SK-N-SH (cell line): Measurements from ENCODE around the gene TCHHL1. TPM values are rescaled to one million over a fixed set of nuclear protein-coding genes. Genes with fewer than 3 reads are reported as not detected.

Source experiments
- CTCF ChIA-PET: fragments of 300-600, 350-600 bp; formaldehyde crosslinking; extraction: SDS; loops from one replicate; lab custom pipeline; 2021; lab: Yijun Ruan, JAX
- POLR2A ChIA-PET: fragments of 350-600 bp; sonication (Branson Sonifier 250); formaldehyde crosslinking; extraction: SDS; loops from one replicate; lab custom pipeline; 2020; ENCODE audit warnings: antibody characterized with exemption, inconsistent platforms; lab: Yijun Ruan, JAX
- DNase-seq: peaks from one replicate; pipeline ENCODE4 v3.0.0; 2012
- H2AFZ ChIP-seq: fragments of 200-600 bp; sonication (generic); 2 replicates; pipeline ENCODE4 v1.8.1; 2016; ENCODE audit warnings: antibody characterized with exemption, mild to moderate bottlenecking, low read depth
- H3F3A ChIP-seq: fragments of 200-600 bp; sonication (generic); replicated peaks from 2 replicates; pipeline ENCODE3; 2016; ENCODE audit warnings: antibody characterized with exemption, mild to moderate bottlenecking; ENCODE audit not compliant: insufficient read depth
- H3K27ac ChIP-seq, 2 experiments: fragments of 200-500 bp in 1 of 2; fragments of 200-600 bp in 1 of 2; sonication (Bioruptor generic) in 1 of 2; sonication (generic), shearing (Covaris generic) in 1 of 2; 2 replicates each; pipeline versions ENCODE4 v1.5.1 to v1.6.1; 2014 to 2016; ENCODE audit warnings: low read depth in 2 of 2, inconsistent platforms in 1 of 2, low read length in 1 of 2, mild to moderate bottlenecking in 1 of 2, mixed read lengths in 1 of 2
- H3K27me3 ChIP-seq: fragments of 200-600 bp; sonication (generic), shearing (Covaris generic); 2 replicates; pipeline ENCODE4 v1.6.1; 2016; ENCODE audit warnings: mixed run types; ENCODE audit not compliant: insufficient read depth
- H3K36me3 ChIP-seq, 2 experiments: fragments of 200-500 bp in 1 of 2; fragments of 200-600 bp in 1 of 2; sonication (Bioruptor generic) in 1 of 2; sonication (generic) in 1 of 2; replicated peaks in 1 of 2; 2 replicates each; pipeline versions ENCODE3 to v1.5.1; 2014 to 2016; ENCODE audit warnings: low read length in 1 of 2, mild to moderate bottlenecking in 1 of 2; ENCODE audit not compliant: insufficient read depth in 2 of 2, control insufficient read depth in 1 of 2
- H3K4me1 ChIP-seq, 2 experiments: fragments of 200-500 bp in 1 of 2; fragments of 200-600 bp in 1 of 2; sonication (Bioruptor generic) in 1 of 2; sonication (generic), shearing (Covaris generic) in 1 of 2; 2 replicates each; pipeline versions ENCODE4 v1.5.1 to v1.6.1; 2014 to 2016; ENCODE audit warnings: low read depth in 1 of 2, low read length in 1 of 2, mixed run types in 1 of 2; ENCODE audit not compliant: insufficient read depth in 2 of 2, control insufficient read depth in 1 of 2
- H3K4me2 ChIP-seq: fragments of 200-600 bp; sonication (generic), shearing (Covaris generic); 2 replicates; pipeline ENCODE4 v1.6.1; 2017; ENCODE audit warnings: mixed run types
- H3K4me3 ChIP-seq, 2 experiments: fragments of 200-500 bp in 1 of 2; fragments of 200-600 bp in 1 of 2; sonication (Bioruptor generic) in 1 of 2; sonication (generic), shearing (Covaris generic) in 1 of 2; 2 replicates each; pipeline versions ENCODE4 v1.5.1 to v1.8.1; 2014 to 2016; ENCODE audit warnings: low read depth in 2 of 2, inconsistent platforms in 1 of 2, low read length in 1 of 2, mild to moderate bottlenecking in 1 of 2, mixed read lengths in 1 of 2, moderate library complexity in 1 of 2
- H3K79me2 ChIP-seq: fragments of 200-600 bp; sonication (generic); 2 replicates; pipeline ENCODE4 v1.8.1; 2017; ENCODE audit warnings: mild to moderate bottlenecking; ENCODE audit not compliant: insufficient read depth
- H3K9ac ChIP-seq: fragments of 200-600 bp; sonication (generic); 2 replicates; pipeline ENCODE4 v1.6.1; 2017; ENCODE audit warnings: mixed run types
- H3K9me2 ChIP-seq: fragments of 200-600 bp; sonication (generic); 2 replicates; pipeline ENCODE4 v1.6.1; 2017; ENCODE audit warnings: mixed run types
- H3K9me3 ChIP-seq: fragments of 200-600 bp; sonication (generic); 2 replicates; pipeline ENCODE4 v1.6.1; 2017; ENCODE audit warnings: mixed run types, mild to moderate bottlenecking, moderate library complexity
- H4K20me1 ChIP-seq: fragments of 200-600 bp; sonication (generic); 2 replicates; pipeline ENCODE4 v1.6.1; 2017; ENCODE audit warnings: mild to moderate bottlenecking, mixed run types; ENCODE audit not compliant: insufficient read depth
- CHD2 ChIP-seq: fragments of 150-350 bp; IDR thresholded peaks from 2 replicates; pipeline ENCODE4 v1.6.1; 2018; ENCODE audit warnings: low read length; ENCODE audit not compliant: partially characterized antibody
- CTCF ChIP-seq: fragments of 200-600 bp; sonication (generic); IDR thresholded peaks from 2 replicates; pipeline ENCODE4 v1.6.1; 2017; ENCODE audit warnings: antibody characterized with exemption, mild to moderate bottlenecking, moderate library complexity
- ELF1 ChIP-seq: IDR thresholded peaks from 2 replicates; pipeline ENCODE4 v1.4.0; 2012
- EP300 ChIP-seq, 2 experiments: IDR thresholded peaks; 2 replicates each; pipeline versions ENCODE4 v1.4.0 to v1.6.1; 2012; ENCODE audit warnings: borderline replicate concordance in 1 of 2, low read depth in 1 of 2, low read length in 1 of 2
- GATA2 ChIP-seq: sonication (generic); formaldehyde crosslinking; IDR thresholded peaks from 2 replicates; pipeline ENCODE4 v1.5.0; 2020; ENCODE audit warnings: mild to moderate bottlenecking, missing genetic modification reagents
- JUND ChIP-seq: IDR thresholded peaks from 2 replicates; pipeline ENCODE4 v1.4.0; 2012
- MEF2A ChIP-seq: IDR thresholded peaks from 2 replicates; pipeline ENCODE4 v1.4.0; 2012; ENCODE audit warnings: low read depth, borderline replicate concordance
- NFIC ChIP-seq: IDR thresholded peaks from 2 replicates; pipeline ENCODE4 v1.4.0; 2012; ENCODE audit warnings: borderline replicate concordance
- NRF1 ChIP-seq: IDR thresholded peaks from 2 replicates; pipeline ENCODE4 v1.6.1; 2012; ENCODE audit warnings: low read depth, mild to moderate bottlenecking, low read length
- POLR2AphosphoS5 ChIP-seq: IDR thresholded peaks from 2 replicates; pipeline ENCODE4 v1.6.1; 2012; ENCODE audit warnings: low read depth, low read length
- RXRA ChIP-seq: IDR thresholded peaks from 2 replicates; pipeline ENCODE4 v1.4.0; 2012; ENCODE audit warnings: low read depth, mild to moderate bottlenecking, borderline replicate concordance
- TCF12 ChIP-seq: IDR thresholded peaks from 2 replicates; pipeline ENCODE4 v1.4.0; 2012
- TEAD4 ChIP-seq: IDR thresholded peaks from 2 replicates; pipeline ENCODE4 v1.4.0; 2012; ENCODE audit warnings: mild to moderate bottlenecking, borderline replicate concordance; ENCODE audit not compliant: insufficient read depth
- USF1 ChIP-seq: IDR thresholded peaks from 2 replicates; pipeline ENCODE4 v1.4.0; 2012; ENCODE audit warnings: low read depth, borderline replicate concordance
- USF2 ChIP-seq: fragments of 150-350 bp; IDR thresholded peaks from 2 replicates; pipeline ENCODE4 v1.6.1; 2017; ENCODE audit warnings: antibody characterized with exemption, low read length, low read depth, borderline replicate concordance
- WGBS: methylation state at CpG from one replicate; pipeline ENCODE4 v1.1.6; 2017; ENCODE audit warnings: low lambda C conversion rate; 5-methylcytosine and 5-hydroxymethylcytosine counted together
- polyA plus RNA-seq, 3 experiments: library from polyadenylated mRNA; depleted of rRNA; stranded (reverse); fragments of >200 nt; gene quantifications; 2 replicates each; pipeline ENCODE4 v1.2.3, GENCODE V29; 2012

Gene TCHHL1
- polyA plus RNA-seq, 1 of the 3 experiments (the other 2 are of a cell fraction): not detected

- Histone ChIP-seq H3K4me1 (peaks cover 0 to 12% of the 10 kb centered on the region in 2 experiments; a peak in 1 of 4 replicates), H3K9me3 (no peaks in the 10 kb centered on the region), H4K20me1 (no peaks in the 10 kb centered on the region), H2AFZ (no peak overlapping the region), H3K9ac (no peak overlapping the region), H3K4me2 (peak overlapping the region; percentile 95), H3K27me3 (peaks cover 88% of the 10 kb centered on the region), H3K27ac (no peak overlapping the region), H3K79me2 (no peaks in the 10 kb centered on the region), H3K36me3 (no peaks in the 10 kb centered on the region), H3F3A (peaks cover 3% of the 10 kb centered on the region), H3K9me2 (no peaks in the 10 kb centered on the region), H3K4me3 (peak overlapping the region in 1 of 2 experiments; percentile 63; a peak in 1 of 4 replicates)
- no peak for TF ChIP-seq EP300 (IDR thresholded peaks at IDR 0.05; ENCODE audit: borderline replicate concordance in 1 of 2, low read depth in 1 of 2, low read length in 1 of 2)
- no peak for TF ChIP-seq POLR2AphosphoS5
- TF ChIP-seq RXRA: no peak
- no peak for TF ChIP-seq NRF1
- no peak for TF ChIP-seq USF2
- no peak for TF ChIP-seq CTCF
- TF ChIP-seq ELF1: no peak
- TF ChIP-seq GATA2 (CRISPR knock-in tag): no peak
- TF ChIP-seq USF1: no peak
- TF ChIP-seq TEAD4: no peak
- no peak for TF ChIP-seq JUND
- TF ChIP-seq NFIC: no peak
- TF ChIP-seq MEF2A: no peak
- no peak for TF ChIP-seq TCF12
- TF ChIP-seq CHD2: no peak
- POLR2A ChIA-PET: no interaction called here
- 14% methylated on average over 28 of the region's 28 CpGs for WGBS
- DNase-seq: no peak
- CTCF ChIA-PET: no interaction called here
Measured at GRCh38 chr1:152108882-152109222, 20.0 kb upstream of the TCHHL1 start.
